HepG2 (cell line): ENCODE measurements around the gene ATP1A2. TPM values are rescaled to one million over a fixed set of nuclear protein-coding genes. Genes with fewer than 3 reads are reported as not detected.

Experiments used
- BCLAF1 ChIP-seq: fragments of 450-650 bp; IDR thresholded peaks from 2 replicates; pipeline ENCODE4 v1.6.1; 2017; ENCODE audit warnings: mild to moderate bottlenecking
- CHCHD3 ChIP-seq: sonication (generic); formaldehyde crosslinking; IDR thresholded peaks from 2 replicates; pipeline ENCODE4 v1.8.0; 2022; ENCODE audit warnings: mild to moderate bottlenecking, missing genetic modification reagents, moderate library complexity
- DZIP1 ChIP-seq: sonication (generic); formaldehyde crosslinking; IDR thresholded peaks from 2 replicates; pipeline ENCODE4 v1.5.0; 2020; ENCODE audit warnings: mild to moderate bottlenecking, missing genetic modification reagents
- ESRRA ChIP-seq: sonication (generic); formaldehyde crosslinking; IDR thresholded peaks from 2 replicates; pipeline ENCODE4 v1.5.1; 2020; ENCODE audit warnings: mild to moderate bottlenecking, low read depth, missing genetic modification reagents
- JUN ChIP-seq: sonication (generic); formaldehyde crosslinking; IDR thresholded peaks from 2 replicates; pipeline ENCODE4 v1.4.0; 2020; ENCODE audit warnings: mild to moderate bottlenecking, missing genetic modification reagents
- KIAA2018 ChIP-seq: sonication (generic); formaldehyde crosslinking; IDR thresholded peaks from 2 replicates; pipeline ENCODE4 v1.5.0; 2020; ENCODE audit warnings: mild to moderate bottlenecking, missing genetic modification reagents, borderline replicate concordance
- MIER3 ChIP-seq: IDR thresholded peaks from 2 replicates; pipeline ENCODE4 v1.6.1; 2016; ENCODE audit warnings: missing compliant biosample characterization, borderline replicate concordance
- SMAD1 ChIP-seq: sonication (generic); formaldehyde crosslinking; IDR thresholded peaks from 2 replicates; pipeline ENCODE4 v1.4.0; 2020; ENCODE audit warnings: missing genetic modification reagents, low read depth, mild to moderate bottlenecking, borderline replicate concordance
- ZBTB33 ChIP-seq: sonication (generic); formaldehyde crosslinking; IDR thresholded peaks from 2 replicates; pipeline ENCODE4 v1.4.0; 2020; ENCODE audit warnings: missing genetic modification reagents
- ZKSCAN5 ChIP-seq: sonication (generic); formaldehyde crosslinking; IDR thresholded peaks from 2 replicates; pipeline ENCODE4 v1.5.1; 2020; ENCODE audit warnings: mild to moderate bottlenecking, missing genetic modification reagents
- ZNF570 ChIP-seq: sonication (generic); formaldehyde crosslinking; IDR thresholded peaks from 2 replicates; pipeline ENCODE4 v1.4.0; 2020; ENCODE audit warnings: mild to moderate bottlenecking, missing genetic modification reagents, borderline replicate concordance
- ZNF737 ChIP-seq: sonication (generic); formaldehyde crosslinking; IDR thresholded peaks from 2 replicates; pipeline ENCODE4 v1.5.0; 2020; ENCODE audit warnings: missing genetic modification reagents, mild to moderate bottlenecking, borderline replicate concordance
- polyA plus RNA-seq, 8 experiments: library from polyadenylated mRNA; depleted of rRNA in 3 of 8; stranded (reverse) in 7 of 8; unstranded in 1 of 8; fragments of >200 nt; fragmentation: Illumina TruSeq in 4 of 8; extraction: Trizol in 4 of 8; gene quantifications; 2 replicates each; pipeline versions ENCODE4 v1.2.1 to v1.2.3, GENCODE V29; 2011 to 2016; ENCODE audit warnings: low read depth in 4 of 8, missing spikeins in 1 of 8, mixed read lengths in 1 of 8; ENCODE audit not compliant: insufficient read depth in 1 of 8
- total RNA-seq, 5 experiments: library from RNA; depleted of rRNA; stranded (reverse); fragments of >200 nt; fragmentation: Illumina TruSeq; extraction: Trizol; gene quantifications; 2 replicates each; pipeline ENCODE4 v1.2.3, GENCODE V29; 2016; ENCODE audit warnings: low read depth in 1 of 5

The ATP1A2 gene
- total and polyA plus RNA-seq, 2 of the 13 experiments (the other 11 are each of a cell fraction or from before 2014, with no cell fraction given): 0.16 TPM; not detected in 1

- TF ChIP-seq KIAA2018 (CRISPR knock-in tag) (no peak), DZIP1 (CRISPR knock-in tag) (no peak), ZBTB33 (no peak), ESRRA (no peak), JUN (no peak), CHCHD3 (CRISPR knock-in tag) (no peak), ZKSCAN5 (CRISPR knock-in tag) (no peak), ZNF737 (CRISPR knock-in tag) (no peak), ZNF570 (CRISPR knock-in tag) (no peak), BCLAF1 (no peak), SMAD1 (no peak), MIER3 (CRISPR knock-in tag) (no peak)
Observed at GRCh38 chr1:160108888-160109662, 6.5 kb upstream of the ATP1A2 start (continued).
